Neuron (in vitro differentiated cells): ENCODE measurements around the gene RAB18.
"Not testable (repeated sequence)": the region's sequence is repeated elsewhere in the genome, so short reads cannot be mapped to it uniquely, and the experiment has no call there.

Experiments used
- H2AFZ ChIP-seq: one replicate; pipeline ENCODE4 v1.6.1; 2013; ENCODE audit warnings: low read depth, mild to moderate bottlenecking, inconsistent platforms, low read length, moderate library complexity
- H3K27me3 ChIP-seq: one replicate; pipeline ENCODE4 v1.6.1; 2013; ENCODE audit warnings: low read length; ENCODE audit not compliant: insufficient read depth
- H3K36me3 ChIP-seq: one replicate; pipeline ENCODE4 v1.6.1; 2013; ENCODE audit warnings: low read length; ENCODE audit not compliant: insufficient read depth
- H3K4me1 ChIP-seq: one replicate; pipeline ENCODE4 v1.6.1; 2013; ENCODE audit warnings: low read length; ENCODE audit not compliant: insufficient read depth
- H3K4me3 ChIP-seq: 2 replicates; pipeline ENCODE4 v1.5.1; 2013; ENCODE audit warnings: mild to moderate bottlenecking, low read length, moderate library complexity
- H3K9me3 ChIP-seq: one replicate; pipeline ENCODE4 v1.6.1; 2013; ENCODE audit warnings: low read length

Gene RAB18

DNA sequence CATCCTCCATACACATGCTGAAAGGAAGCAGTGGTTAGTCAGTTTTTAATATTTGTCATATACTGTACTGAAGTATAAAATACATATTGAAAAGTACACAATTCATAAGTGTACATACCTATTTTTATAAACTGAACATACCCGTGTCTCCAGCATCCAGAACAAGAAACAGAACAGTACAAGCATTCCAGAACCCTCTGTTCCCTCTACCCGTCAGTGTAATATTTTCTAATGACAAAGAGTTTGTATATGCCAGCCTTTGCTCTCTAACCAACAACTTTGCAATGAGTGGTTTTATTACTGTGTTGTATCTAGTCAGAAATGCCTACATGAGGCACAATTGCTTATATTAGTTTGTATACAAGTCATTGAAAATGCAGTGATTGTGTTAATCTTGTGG lies 18.7 kb upstream of the RAB18 start:
- H3K4me3 ChIP-seq = no peak overlapping the region
- no peaks in the 10 kb centered on the region for H3K9me3 ChIP-seq
- no peaks in the 10 kb centered on the region for H3K36me3 ChIP-seq
- H3K27me3 ChIP-seq = peaks cover 3% of the 10 kb centered on the region
- no peak overlapping the region for H2AFZ ChIP-seq
- no peaks in the 10 kb centered on the region for H3K4me1 ChIP-seq

DNA sequence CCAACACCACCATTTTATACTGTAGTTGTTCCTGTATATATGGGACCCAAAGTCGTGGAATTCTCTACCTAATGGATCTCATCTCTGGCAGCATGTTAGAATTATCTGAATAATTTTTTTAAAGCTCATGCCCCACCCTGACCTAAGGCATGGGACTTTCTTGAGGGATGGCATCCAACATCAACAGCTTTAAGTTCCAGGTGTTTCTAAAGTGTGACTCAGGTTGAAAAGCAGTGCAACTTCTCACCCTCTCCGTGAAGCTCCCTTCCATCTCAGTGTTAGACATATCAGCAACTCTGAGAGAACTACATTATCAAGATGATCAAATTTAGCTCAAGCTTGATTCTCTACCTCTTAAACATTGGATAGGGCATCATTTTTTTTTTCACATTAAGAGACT lies 18.1 kb upstream of the RAB18 start:
- Histone ChIP-seq H2AFZ (no peak overlapping the region), H3K27me3 (peaks cover 3% of the 10 kb centered on the region), H3K4me3 (no peak overlapping the region), H3K36me3 (no peaks in the 10 kb centered on the region), H3K4me1 (no peaks in the 10 kb centered on the region), H3K9me3 (no peaks in the 10 kb centered on the region)

DNA sequence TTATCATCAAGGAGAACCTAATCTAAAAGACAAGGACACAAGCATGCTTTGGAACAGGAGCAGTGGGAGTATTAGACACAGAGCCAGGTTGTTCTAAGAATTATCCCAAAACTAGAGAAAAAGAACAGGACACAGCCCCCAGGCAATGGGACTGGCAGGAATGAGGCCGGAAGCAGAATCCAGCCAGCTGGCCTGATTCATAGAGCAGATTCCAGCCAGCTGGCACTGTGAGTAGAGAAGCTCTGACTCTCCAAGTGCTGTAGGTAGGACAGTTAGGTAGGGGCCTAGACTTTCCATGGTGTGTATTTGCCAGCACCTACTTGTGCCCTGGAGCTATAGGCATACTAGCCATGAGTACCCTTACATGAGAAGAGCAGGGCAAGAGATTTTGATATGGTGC lies 13.3 kb upstream of the RAB18 start:
- no peak overlapping the region for H3K4me3 ChIP-seq
- no peaks in the 10 kb centered on the region for H3K4me1 ChIP-seq
- H2AFZ ChIP-seq = no peak overlapping the region
- no peaks in the 10 kb centered on the region for H3K9me3 ChIP-seq
- peaks cover 3% of the 10 kb centered on the region for H3K27me3 ChIP-seq
- H3K36me3 ChIP-seq = no peaks in the 10 kb centered on the region

DNA sequence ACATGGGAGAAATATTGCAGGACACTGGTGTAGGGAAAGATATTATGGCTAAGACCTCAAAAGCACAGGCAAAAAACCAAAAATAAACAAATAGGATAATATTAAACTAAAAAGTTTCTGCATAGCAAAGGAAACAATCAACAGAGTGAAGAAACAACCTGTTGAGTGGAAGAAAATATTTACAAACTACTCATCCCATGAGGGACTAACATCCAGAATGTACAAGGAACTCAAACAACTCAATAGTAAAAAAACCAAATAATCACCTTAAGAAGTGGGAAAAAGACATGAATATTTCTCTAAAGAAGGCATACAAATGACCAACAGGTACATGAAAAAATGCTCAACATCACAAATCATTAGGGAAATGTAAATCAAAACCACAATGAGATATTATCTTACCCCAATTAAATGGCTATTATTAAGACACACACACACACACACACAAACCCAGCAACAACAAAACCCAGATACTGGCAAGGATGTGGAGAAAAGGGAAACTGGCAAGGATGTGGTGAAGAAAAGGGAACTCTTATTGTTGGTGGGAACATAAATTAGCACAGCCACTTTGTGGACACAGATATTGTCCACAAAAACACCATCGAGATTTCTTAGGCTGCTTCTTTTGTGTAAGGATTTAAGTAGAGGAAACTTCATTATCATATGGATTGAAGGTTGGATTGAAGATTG lies 9.8 kb upstream of the RAB18 start:
- no peak overlapping the region for H2AFZ ChIP-seq
- H3K4me1 ChIP-seq = no peaks in the 10 kb centered on the region
- peaks cover 4% of the 10 kb centered on the region for H3K27me3 ChIP-seq
- H3K9me3 ChIP-seq = peaks cover 3% of the 10 kb centered on the region
- no peaks in the 10 kb centered on the region for H3K36me3 ChIP-seq
- H3K4me3 ChIP-seq = no peak overlapping the region

DNA sequence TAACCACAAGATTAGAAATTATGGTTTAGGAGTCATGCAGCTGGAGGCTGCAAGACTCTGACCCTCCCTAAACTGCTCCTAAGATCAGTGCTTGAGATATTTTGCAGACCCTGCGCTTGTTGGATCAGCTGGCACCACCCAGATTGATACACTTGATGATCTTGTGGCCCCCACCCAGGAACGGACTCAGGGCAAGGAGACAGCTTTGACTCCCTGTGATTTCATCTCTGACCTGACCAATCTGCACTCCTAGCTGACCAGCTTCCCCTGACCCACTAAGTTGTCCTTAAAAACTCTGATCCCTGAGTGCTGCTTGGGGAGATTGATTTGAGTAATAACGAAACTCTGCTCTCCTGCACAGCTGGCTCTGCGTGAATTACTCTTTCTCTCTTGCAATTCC lies 8.0 kb upstream of the RAB18 start:
- H3K27me3 ChIP-seq = peaks cover 11% of the 10 kb centered on the region
- no peak overlapping the region for H2AFZ ChIP-seq
- no peaks in the 10 kb centered on the region for H3K4me1 ChIP-seq
- no peaks in the 10 kb centered on the region for H3K36me3 ChIP-seq
- H3K9me3 ChIP-seq = peaks cover 3% of the 10 kb centered on the region
- H3K4me3 ChIP-seq = no peak overlapping the region

DNA sequence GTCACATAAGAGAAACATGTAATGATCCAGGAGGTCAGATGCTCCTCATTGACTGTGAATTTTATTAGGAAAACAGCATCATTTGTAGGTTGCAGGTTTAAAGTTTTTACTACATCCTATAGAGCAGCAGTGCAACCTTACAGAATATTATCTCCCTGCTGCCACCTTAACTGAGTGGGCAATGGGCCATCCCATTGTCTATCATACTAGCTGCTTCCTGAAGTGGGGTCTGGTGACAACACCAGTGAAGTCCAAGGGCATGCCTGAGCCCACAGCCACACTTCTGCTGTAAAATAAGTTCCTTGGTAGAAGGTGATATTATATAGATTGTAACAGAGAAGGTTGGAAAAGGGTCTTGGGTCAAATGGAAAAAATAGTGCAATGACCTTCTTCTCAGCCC lies 4.0 kb upstream of the RAB18 start:
- peaks cover 14% of the 10 kb centered on the region for H3K27me3 ChIP-seq
- no peaks in the 10 kb centered on the region for H3K36me3 ChIP-seq
- H3K4me3 ChIP-seq = no peak overlapping the region
- H3K4me1 ChIP-seq = peaks cover 5% of the 10 kb centered on the region
- H3K9me3 ChIP-seq = peaks cover 3% of the 10 kb centered on the region
- H2AFZ ChIP-seq = no peak overlapping the region

DNA sequence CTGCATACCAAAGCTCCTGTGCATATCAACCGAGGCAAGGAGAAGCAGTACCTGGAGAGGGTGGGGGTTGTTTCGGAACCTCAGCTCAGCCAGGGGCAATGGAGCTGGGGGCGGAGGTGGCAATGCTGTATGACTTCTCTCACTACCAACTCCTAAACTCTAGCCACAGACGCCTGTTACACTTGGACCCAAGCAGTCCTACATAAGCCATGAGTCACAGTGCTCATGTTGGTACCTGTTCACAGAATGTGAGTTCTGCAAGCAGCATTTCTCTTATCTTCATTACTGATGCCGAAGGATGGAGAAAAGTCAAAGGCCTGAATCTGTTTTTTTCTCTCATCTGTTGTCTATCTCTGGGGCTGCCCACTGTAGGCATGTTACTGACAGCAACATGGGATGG lies 3.2 kb upstream of the RAB18 start:
- Histone ChIP-seq H3K27me3 (peaks cover 14% of the 10 kb centered on the region), H3K4me3 (no peak overlapping the region), H3K36me3 (no peaks in the 10 kb centered on the region), H3K4me1 (peaks cover 5% of the 10 kb centered on the region), H2AFZ (no peak overlapping the region), H3K9me3 (peaks cover 3% of the 10 kb centered on the region)

DNA sequence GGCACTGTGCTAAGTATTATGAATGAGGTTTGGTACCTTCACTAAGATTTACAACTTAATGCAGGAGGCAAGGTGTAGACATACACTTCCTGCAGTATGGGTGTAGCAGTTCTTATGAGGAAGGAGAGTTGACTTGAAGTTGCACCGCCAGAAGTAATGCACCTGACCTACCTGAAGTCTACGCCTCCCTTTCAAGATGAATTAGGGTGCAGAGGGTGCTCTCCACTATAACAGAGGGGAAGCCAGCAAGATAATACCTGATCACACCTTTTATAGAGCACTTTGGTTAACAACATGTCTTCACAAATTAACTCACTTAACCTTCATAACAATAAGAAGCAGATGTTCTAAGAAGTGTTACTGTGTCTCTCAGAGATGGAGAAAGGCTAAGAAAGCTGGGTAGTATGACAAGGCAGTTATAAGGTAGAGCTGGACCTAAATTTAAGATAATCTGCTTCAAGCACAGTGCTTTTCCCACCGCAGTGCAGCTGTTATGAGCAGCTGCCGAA lies 552 bp upstream of the RAB18 start:
- peaks cover 5% of the 10 kb centered on the region for H3K36me3 ChIP-seq
- H2AFZ ChIP-seq = peak overlapping the region; percentile 29
- peaks cover 5% of the 10 kb centered on the region for H3K4me1 ChIP-seq
- H3K9me3 ChIP-seq = no peaks in the 10 kb centered on the region
- peaks cover 10% of the 10 kb centered on the region for H3K27me3 ChIP-seq
- peak overlapping the region; percentile 81 for H3K4me3 ChIP-seq

DNA sequence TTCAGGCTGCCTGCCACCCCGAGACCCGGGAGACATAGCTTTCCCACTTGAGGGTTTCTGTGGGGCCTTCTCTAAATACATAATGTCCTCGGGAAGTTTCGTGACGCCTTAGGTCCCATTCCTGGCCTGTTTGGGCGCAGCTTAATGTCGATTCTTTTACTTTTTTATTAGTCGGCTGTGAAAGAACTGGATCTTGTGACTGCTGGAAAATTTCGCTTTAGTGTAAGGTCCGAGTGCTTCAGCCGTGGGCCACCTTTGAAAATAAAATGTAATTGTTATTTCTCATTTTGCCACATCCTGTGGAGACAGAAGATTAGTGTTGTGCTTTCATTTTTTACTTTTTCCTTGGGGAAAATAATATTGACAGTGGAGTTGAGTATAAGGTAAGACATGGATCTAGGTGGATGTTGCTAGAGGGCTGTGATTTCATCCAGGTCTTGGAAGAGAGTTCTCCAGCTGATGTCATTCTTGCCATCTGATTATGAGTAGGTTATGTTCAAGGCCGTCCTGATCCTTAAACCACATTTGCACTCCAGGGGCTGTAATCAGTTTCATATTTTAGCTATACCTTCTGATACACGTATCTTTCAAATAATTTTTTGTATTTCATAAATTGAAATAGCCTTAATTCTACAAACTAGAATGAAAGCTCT lies 830 bp downstream of the RAB18 start:
- Histone ChIP-seq H2AFZ (peak overlapping the region; percentile 29), H3K36me3 (peaks cover 11% of the 10 kb centered on the region), H3K9me3 (no peaks in the 10 kb centered on the region), H3K4me1 (peaks cover 5% of the 10 kb centered on the region), H3K4me3 (peak overlapping the region; percentile 81), H3K27me3 (peaks cover 8% of the 10 kb centered on the region)

DNA sequence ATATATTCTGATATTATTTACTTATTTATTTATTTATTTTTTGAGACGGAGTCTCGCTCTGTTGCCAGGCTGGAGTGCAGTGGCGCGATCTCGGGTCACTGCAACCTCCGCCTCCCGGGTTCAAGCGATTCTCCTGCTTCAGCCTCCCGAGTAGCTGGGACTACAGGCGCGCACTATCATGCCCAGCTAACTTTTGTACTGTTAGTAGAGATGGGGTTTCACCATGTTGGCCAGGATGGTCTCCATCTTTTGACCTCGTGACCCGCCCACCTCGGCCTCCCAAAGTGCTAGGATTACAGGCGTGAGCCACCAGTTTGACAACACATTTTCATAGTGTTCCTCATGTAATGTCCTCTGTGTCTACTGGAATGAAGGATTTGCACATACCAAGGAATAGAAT lies 1.4 kb downstream of the RAB18 start:
- H2AFZ ChIP-seq, H3K4me1 ChIP-seq, H3K27me3 ChIP-seq, H3K9me3 ChIP-seq: not testable (repeated sequence)
- H3K4me3 ChIP-seq = peak overlapping the region; percentile 81
- peaks cover 17% of the 10 kb centered on the region for H3K36me3 ChIP-seq

DNA sequence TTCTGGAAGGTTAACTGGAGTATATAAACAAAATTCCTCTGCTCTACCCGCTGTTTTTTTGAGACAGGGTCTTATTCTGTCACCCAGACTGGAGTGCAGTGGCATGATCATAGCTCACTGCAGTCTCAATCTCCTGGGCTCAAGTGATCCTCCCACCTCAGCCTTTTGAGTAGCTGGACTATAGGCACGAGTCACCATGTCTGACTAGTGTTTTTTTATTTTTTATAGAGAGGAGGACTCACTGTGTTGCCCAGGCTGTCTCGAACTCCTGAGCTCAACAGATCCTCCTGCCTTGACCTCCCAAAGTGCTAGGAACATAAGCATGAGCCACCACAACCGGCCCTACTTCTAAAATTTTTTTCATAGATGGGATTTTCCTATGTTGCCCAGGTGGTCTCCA lies 2.2 kb downstream of the RAB18 start:
- H2AFZ ChIP-seq = no peak overlapping the region
- H3K4me1 ChIP-seq = peaks cover 5% of the 10 kb centered on the region

DNA sequence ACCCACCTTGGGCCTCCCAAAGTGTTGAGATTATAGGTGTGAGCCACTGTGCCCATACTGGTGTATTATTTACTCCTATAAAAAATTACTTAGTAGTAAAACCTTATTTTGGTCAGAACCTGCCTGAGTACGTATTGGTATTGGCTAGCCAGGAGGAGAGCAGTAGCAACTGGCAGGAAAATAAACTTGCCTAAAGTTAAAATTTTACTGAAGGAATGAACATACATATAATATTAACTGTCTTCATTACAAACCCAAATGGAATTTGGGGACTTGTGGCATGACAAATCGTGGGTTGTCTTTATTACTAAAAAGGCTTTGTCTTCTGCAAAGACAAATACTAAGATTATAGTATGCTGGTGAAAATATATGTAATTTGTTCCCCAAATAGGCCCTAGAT lies 8.4 kb downstream of the RAB18 start:
- H3K9me3 ChIP-seq = no peaks in the 10 kb centered on the region
- no peaks in the 10 kb centered on the region for H3K27me3 ChIP-seq
- no peaks in the 10 kb centered on the region for H3K4me1 ChIP-seq
- H2AFZ ChIP-seq = no peak overlapping the region
- H3K36me3 ChIP-seq = peaks cover 45% of the 10 kb centered on the region
- H3K4me3 ChIP-seq = no peak overlapping the region

More for the DNA sequence above, 2.2 kb downstream of the RAB18 start:
- peaks cover 2% of the 10 kb centered on the region for H3K27me3 ChIP-seq
- H3K36me3 ChIP-seq = peaks cover 21% of the 10 kb centered on the region
- H3K4me3 ChIP-seq = no peak overlapping the region
- no peaks in the 10 kb centered on the region for H3K9me3 ChIP-seq

DNA sequence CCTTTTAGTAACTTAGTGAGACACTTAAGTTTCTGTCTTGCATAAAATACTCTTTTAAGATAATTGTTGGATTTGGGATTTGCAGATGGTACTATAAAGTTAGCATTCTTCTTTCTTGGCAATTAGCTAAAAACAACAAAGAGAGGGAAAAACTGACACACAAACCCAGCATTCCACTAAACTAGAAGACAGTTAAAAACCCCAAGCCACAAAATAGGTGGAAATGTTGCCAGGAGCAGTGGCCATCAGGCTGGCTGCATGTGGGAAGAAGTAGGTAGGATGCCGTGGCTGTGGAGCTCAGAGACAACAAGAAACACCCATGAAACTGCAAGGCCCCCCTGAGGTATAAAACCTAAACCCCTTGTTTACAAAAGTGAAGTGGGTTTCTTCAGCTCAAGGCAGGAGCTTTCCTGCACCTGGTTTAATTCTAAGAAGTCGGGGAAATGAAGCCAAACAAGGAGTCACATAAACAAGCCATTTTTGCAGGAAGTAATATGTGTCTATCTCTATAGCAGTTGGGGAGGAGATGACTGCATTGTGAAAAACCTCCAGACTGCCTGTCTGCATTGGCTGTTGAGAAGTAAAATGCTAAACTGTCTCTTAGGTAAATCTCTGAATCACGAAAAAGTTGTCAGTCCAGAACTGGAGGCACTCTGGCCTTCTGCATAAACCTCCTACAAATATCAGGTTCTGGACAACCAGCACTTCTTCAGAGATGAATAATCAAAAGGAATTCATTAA lies 9.5 kb downstream of the RAB18 start:
- H3K36me3 ChIP-seq = peaks cover 45% of the 10 kb centered on the region
- no peaks in the 10 kb centered on the region for H3K27me3 ChIP-seq
- no peaks in the 10 kb centered on the region for H3K9me3 ChIP-seq
- H3K4me3 ChIP-seq = no peak overlapping the region
- H2AFZ ChIP-seq = no peak overlapping the region
- no peaks in the 10 kb centered on the region for H3K4me1 ChIP-seq
